Measurements from ENCODE around the gene MYO1B.

Gene MYO1B

DNA sequence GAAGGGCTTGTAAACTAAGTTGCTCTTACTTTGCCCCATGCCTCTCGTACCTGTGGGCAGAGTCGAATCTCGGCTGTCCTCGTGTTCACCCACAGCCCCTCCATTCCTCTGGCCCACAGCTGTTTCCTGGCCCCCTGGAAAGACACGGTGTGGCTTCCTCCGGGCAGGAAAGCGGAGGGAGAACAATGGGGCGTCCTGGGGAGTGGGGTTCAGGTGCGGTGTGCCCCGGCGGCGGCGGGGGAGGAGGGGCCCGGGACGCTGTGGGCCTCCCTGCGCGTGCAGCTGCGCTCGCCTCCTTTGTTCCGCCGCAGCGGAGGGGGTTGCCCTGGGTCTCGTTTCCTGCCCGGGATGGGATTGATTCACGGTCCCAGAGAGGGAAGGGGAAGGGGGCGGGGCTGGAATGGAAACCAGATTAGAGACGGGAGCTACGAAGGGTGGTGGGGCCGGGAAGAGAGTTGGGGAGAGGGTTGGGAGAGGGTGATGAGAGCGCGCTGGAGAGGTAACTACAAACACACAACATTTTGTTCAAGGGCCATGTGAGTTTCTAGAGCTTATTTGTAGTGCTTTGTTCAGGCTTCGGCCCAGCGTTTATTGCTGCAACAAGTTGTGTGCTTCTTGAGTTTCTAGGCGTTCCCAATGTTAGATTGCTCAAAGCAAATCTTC, 796 bp downstream of the MYO1B start:
- TF ChIP-seq CTCF (conservative IDR thresholded peaks at IDR 0.05; ENCODE audit: low read depth, low read length), result no peak
- H3K4me3 ChIP-seq (ENCODE audit: low read length), result peak overlapping the region; percentile 75
- DNase-seq (ENCODE audit: low read depth), result no peak

GRCh38 chr2:191246820-191247380, 1.7 kb downstream of the MYO1B start:
- peak overlapping the region; percentile 75 for H3K4me3 ChIP-seq (ENCODE audit: low read length)
- TF ChIP-seq CTCF (conservative IDR thresholded peaks at IDR 0.05; ENCODE audit: low read depth, low read length), result no peak
- no peak for DNase-seq (ENCODE audit: low read depth)

GRCh38 chr2:191247381-191248057, 2.3 kb downstream of the MYO1B start:
- H3K4me3 ChIP-seq (ENCODE audit: low read length), result no peak overlapping the region
- no peak for TF ChIP-seq CTCF (conservative IDR thresholded peaks at IDR 0.05; ENCODE audit: low read depth, low read length)
- DNase-seq (ENCODE audit: low read depth), result peak; percentile 69

GRCh38 chr2:191249156-191249813, 4.1 kb downstream of the MYO1B start:
- no peak for TF ChIP-seq CTCF (conservative IDR thresholded peaks at IDR 0.05; ENCODE audit: low read depth, low read length)
- DNase-seq (ENCODE audit: low read depth), result no peak
- H3K4me3 ChIP-seq (ENCODE audit: low read length), result no peak overlapping the region

GRCh38 chr2:191250400-191250799, 5.2 kb downstream of the MYO1B start:
- H3K4me3 ChIP-seq (ENCODE audit: low read length), result no peak overlapping the region
- DNase-seq (ENCODE audit: low read depth), result no peak
- TF ChIP-seq CTCF (conservative IDR thresholded peaks at IDR 0.05; ENCODE audit: low read depth, low read length), result no peak

DNA sequence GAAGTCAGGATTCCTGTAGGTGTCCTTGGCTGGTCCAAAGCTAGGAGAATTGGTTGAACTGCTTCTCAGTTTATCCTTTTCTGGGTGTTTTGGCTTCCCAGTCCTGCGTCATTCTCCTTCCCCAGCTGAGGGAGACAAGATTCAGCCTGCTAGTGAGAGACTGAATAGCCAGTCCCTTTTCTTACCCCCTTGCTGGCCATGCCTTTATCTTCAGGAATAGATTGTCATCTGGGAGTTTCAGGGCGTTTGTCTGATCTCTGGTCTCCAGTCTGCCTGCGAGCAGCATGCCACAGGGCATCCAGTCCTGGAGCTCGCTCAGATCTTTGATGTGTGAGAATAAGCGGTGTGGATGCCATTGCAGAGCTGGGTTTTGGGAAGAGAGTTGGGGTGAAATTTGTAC, 5.8 kb downstream of the MYO1B start:
- TF ChIP-seq CTCF (conservative IDR thresholded peaks at IDR 0.05; ENCODE audit: low read depth, low read length), result no peak
- no peak overlapping the region for H3K4me3 ChIP-seq (ENCODE audit: low read length)
- DNase-seq (ENCODE audit: low read depth), result no peak
